GM18909 (cell line): Measurements from ENCODE around the gene NR1D1.

Experiments used
- ATAC-seq: cut with Tn5 transposase; IDR thresholded peaks from one replicate; pipeline ENCODE4 v1.9.1; 2021; ENCODE audit warnings: mild to moderate bottlenecking; ENCODE audit not compliant: unreplicated experiment, poor library complexity

NR1D1 gene

DNA sequence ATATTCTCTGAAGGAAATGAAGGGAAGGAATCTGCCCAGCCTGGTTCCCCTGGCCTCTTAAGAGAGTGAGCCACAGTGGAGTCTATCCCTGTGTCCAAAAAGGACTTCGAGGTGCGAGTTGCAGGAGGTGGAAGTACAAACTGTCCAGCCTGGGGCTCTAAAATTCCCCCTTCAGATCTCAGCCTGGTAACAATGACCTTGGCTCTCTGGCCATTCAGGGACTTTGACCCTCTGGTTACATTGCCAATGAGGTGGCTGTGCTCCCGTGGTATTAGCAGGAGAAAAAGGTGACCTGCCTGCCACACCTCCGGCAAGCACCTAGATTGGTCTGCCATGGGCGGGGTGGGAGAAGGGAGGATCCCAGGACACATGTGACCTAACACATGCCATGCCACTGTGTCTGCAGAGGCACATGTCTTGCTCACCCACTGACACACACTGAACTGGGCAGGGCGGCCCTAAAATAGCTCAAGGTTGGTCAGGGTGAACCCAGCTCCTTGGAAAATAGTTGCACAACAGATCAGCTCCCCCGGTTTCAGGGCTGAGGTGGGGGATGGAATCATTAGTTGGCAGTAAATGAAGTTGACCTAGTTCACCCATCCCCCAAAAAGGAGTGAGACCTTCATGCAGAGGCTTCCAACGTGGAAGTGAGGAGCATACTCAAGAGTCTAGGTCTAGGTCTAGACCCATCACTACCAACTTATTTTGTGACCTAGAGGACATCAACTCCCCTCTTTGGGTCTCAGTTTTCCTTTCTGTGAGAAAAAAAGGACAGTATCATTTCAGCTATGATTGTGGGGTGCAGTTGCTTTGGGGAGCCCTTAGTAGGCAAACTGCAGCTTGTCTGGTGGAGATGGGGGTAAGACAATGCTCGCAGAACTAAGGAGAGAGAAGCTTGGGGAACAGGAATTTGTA is 2.2 kb downstream of the NR1D1 start:
- ATAC-seq: no peak

DNA sequence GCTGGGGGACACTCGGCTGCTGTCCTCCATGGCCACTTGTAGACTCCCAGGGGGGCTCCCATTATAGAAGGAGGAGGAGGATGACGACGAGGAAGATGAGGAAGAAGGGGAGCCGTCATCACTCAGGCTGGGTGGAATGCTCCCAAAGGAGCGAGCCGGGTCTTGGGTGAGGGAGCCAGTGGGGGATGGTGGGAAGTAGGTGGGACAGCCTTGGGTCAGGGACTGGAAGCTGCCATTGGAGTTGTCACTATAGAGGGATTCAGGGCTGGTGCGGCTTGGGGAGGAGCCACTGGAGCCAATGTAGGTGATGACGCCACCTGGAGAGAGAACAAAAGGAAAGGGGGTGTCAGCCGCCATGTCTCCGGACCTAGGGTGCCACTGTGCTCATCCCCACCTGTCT is 3.3 kb downstream of the NR1D1 start:
- no peak for ATAC-seq

DNA sequence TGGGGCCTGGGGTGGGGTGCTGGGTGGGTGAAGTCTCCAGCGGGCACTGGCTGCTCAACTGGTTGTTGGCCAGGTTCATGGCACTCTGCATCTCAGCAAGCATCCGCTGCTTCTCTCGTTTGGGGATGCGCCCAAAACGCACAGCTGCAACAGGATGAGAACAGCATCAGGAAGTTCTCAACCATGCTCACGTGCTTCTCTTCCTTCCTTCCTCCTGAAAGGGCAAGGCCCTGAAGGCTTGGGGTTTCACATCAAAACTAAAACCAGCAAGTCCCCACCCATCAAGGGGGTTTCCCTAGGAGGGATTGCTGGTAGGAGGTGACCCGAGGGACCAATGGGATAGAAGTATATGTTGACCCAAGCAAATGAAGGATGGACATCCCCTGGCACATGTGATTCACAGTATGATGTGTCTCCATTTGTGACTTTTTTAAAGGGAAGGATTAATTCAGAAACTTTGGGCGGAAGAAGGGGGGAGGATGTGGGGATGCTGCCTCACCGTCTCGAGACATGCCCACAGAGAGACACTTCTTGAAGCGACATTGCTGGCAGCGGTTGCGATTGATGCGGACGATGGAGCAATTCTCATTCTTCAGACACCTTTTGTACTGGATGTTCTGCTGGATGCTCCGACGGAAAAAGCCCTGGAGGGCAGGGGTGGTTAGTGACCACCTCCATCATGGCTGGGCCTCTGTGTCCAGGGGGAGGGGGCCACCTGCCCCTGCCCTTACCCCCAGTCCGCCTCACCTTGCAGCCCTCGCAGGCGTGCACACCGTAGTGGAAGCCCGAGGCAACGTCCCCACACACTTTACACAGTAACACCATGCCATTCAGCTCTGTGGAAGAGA is 4.2 kb downstream of the NR1D1 start:
- ATAC-seq: peak; percentile 50

DNA sequence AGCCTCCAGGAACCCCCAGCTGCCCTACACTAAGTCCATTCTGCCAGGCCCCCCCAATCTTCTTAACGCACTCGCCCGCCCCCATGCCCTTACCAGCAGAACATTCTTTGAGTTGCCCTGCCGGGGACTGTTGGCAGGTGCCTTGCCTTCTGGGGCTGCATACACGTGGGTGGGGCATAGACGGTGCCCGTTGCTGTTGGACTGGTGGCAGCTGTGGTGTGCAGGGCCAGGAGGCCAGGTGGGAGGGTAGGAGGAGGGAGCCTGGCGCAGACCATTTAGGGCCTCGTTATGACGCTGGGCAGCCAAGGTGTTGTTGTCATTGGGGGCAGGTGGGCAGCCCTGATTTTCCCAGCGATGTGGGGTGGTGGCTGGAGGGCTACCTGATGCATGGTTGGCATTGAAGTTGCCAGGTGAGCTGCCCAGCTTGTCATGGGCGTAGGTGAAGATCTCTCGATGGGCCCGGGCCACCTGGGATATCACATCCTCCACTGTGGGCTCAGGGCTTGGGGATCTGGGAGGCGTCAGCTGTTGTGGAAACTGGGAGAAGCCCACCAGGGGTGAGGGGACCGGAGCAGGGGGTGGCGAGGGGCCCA is 4.9 kb downstream of the NR1D1 start:
- ATAC-seq: no peak

DNA sequence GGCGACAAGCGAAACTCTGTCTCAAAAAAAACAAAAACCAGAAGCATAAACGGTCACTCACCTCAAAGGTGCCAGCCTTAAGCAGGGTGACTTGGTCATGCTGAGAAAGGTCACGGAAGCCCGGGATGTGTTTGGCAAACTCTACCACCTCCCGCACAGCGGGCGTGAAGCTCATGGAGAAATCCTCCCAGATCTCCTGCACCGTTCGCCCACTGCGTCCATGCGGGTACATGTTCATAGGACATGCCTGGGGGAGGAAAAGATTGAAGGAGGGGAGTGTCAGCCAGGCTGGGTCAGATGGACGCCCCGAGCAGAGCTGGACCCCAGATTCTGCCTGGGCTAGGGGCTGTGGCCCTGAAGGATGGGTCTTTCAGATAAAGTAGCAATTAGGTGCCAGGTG is 5.5 kb downstream of the NR1D1 start:
- no peak for ATAC-seq

DNA sequence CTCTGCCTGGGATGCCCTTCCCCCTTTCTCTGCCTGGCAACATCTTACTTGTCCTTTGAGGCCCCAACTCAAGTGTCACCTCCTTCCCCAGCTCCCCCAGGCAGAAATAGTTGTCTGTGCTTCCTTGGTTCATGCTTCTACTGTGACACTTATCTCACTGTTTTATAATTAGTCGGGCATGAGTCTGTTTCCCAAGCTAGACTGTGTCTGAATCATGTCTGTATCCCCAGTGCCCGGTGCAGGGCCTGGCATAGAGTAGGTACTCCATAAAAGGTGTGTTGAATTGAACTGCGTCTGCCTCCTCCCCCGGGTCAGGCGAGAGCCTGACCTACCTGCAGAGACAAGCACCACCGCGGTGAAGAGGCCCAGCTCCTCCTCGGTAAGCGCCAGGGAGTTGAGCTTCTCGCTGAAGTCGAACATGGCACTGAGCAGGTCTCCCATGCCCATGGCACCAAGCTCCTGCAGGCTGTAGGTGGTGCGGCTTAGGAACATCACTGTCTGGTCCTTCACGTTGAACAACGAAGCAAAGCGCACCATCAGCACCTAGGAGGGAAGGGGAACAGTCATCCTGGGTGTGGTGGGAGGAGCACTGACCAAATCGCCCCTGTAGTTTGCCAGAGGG is 6.7 kb downstream of the NR1D1 start:
- ATAC-seq: no peak

DNA sequence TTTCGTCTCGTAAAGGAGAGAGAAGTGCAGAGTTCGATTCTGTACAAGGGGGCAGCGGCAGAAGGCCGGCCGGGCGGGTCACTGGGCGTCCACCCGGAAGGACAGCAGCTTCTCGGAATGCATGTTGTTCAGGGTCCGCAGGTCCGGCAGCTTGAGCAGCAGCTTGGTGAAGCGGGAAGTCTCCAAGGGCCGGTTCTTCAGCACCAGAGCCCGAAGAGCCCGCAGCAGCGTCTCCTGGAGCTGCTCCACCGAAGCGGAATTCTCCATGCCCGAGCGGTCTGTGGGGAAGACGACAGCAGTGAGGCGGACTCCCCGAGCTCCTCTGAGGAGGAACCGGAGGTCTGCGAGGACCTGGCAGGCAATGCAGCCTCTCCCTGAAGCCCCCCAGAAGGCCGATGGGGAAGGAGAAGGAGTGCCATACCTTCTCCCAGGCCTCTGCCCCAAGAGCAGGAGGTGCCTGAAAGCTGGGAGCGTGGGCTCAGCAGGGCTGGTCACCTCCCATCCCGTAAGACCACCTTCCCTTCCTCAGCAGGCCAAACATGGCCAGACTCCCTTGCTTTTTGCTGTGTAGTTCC is 7.3 kb downstream of the NR1D1 start:
- no peak for ATAC-seq

DNA sequence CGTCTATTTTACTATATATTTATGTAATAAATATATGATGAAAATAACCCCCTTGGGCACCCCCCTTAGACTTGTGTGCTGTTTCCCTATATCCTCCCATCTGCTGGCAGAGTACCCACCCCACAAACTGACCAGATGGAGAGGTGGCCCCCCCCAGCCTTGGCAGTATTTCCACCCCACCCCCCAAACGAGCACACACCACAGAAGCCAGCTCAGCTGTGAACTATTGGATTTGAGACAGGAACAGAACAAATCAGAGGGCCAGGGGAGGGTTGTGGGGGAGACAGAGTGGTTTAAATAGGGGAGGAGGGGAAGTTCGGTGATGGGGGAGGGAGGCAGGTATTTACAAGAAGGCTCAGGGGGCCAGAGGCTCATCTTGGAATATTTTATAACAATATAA is 7.8 kb downstream of the NR1D1 start:
- no peak for ATAC-seq

DNA sequence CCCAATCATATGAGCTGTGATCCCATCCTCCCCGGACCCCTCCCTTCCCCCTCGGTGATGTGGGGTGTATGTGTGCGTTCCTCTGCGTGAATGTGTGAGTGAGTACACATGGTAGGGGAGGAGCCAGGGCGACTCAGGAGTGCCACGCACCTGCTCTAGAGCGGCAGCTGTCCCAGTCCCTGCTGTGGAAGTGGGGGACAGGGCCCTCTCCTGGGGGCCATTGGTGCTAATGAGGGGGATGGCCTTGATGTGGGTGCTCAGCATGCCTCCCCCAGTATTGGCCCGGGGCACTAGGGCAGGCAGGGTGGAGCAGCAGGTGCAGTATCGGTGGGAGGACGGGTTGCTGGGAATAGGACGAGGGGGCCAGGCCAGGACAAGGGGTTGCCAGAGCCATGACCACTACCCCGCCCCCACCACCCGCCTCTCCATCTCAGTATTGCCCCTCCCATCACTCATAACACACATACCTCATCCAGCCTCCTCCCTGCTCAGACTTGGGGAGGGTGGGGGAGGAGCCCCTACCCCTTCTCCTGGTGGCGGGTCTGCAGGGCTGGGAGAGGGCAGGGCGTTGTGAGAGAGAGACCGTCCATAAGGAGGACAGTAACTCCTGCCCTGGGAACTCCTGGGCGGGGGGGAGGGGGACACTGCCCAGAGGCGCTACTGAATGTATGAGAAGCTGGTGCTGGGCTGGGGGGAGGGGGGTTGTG is 8.5 kb downstream of the NR1D1 start:
- ATAC-seq: no peak

DNA sequence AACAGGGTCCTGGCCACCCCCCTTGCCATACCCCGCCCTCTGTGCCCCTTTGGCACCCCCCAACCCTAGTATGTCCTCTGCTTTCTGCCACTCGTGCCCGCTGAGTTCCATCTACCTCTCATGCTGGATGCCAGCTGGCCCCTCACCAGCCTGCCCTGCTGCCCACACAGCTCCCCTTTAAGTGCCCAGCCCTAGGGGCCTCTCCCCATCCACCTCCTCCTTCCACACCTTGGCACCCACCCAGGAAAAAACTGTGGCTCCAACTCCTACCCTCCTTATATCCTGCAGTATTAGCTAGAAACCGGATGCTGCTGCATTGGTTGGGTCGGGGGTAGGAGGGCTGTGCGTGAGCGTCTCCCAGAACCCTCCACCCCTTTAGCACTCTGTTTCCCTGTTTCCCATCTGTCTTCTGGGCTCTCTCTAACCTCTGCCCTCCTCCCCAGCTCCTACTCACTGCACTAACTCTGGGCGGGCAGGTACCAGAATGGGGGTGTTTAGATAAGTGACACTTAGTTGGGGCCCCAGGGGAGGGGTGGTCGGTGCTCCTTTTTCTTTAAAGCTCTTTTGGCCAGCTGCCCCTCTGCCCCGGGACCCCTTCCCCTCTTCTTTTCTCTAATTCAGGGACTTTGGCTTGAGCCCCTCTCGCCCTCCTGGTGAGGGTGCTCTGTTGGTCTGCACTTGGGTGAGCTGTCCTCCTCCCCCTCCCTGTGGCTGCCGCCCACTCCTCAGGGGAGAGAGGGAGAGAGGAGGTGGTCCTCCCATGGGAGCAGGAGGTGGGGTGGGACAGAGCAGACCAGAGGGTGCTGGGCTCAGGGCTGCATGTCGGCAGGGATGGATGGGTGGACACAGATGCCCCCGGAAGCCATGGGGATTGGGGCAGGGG is 9.9 kb downstream of the NR1D1 start:
- ATAC-seq: no peak

DNA sequence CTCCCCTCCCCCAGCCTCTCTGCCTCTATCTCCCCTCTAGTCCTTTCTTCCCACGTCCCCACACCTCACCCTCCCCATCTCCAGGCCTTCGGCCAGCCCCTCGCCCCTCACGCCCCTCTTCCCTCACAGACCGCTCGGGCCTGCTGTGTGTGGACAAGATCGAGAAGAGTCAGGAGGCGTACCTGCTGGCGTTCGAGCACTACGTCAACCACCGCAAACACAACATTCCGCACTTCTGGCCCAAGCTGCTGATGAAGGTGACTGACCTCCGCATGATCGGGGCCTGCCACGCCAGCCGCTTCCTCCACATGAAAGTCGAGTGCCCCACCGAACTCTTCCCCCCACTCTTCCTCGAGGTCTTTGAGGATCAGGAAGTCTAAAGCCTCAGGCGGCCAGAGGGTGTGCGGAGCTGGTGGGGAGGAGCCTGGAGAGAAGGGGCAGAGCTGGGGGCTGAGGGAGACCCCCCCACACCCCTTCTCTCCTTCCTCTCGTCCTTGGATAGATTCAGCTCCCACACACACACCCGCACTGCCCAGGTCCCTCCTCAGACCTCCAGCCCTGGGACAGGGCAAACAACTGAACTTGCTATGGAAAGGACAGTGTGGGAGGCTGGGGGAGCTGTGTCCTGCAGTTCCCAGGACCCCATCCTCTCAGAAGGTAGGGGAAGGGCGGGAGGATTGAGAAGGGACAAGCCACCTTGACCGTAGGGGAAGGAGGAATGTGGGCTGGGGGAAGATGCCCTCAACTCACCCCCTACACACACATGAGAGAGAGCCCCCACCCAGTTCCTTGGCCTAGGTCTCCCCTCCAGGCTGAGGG is 11.1 kb downstream of the NR1D1 start:
- ATAC-seq: no peak

DNA sequence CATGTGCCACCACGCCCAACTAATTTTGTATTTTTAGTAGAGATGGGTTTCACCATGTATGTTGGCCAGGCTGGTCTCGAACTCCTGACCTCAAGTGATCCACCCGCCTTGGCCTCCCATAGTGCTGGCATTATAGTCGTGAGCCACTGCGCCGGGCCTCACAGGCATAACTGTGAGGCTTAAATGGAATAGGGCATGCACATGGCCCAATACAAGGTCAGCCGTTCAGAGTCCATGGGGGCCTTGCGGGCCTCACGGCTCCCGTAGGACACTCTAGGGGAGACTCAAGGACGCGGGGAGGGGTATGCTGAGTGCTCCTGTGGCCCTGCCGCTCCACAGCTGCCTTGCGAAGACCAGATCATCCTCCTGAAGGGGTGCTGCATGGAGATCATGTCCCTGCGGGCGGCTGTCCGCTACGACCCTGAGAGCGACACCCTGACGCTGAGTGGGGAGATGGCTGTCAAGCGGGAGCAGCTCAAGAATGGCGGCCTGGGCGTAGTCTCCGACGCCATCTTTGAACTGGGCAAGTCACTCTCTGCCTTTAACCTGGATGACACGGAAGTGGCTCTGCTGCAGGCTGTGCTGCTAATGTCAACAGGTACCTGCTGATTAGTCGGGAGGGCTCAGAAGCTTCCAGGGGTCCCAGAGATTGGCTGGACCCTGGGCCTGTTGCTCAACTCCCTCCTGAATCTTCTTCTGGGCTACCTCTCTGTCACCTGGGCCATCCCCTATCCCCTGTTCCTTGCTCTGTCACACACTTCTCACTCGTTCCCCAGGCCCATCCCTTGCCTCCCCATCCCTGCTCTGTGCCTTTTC is 12.3 kb downstream of the NR1D1 start:
- ATAC-seq: no peak

DNA sequence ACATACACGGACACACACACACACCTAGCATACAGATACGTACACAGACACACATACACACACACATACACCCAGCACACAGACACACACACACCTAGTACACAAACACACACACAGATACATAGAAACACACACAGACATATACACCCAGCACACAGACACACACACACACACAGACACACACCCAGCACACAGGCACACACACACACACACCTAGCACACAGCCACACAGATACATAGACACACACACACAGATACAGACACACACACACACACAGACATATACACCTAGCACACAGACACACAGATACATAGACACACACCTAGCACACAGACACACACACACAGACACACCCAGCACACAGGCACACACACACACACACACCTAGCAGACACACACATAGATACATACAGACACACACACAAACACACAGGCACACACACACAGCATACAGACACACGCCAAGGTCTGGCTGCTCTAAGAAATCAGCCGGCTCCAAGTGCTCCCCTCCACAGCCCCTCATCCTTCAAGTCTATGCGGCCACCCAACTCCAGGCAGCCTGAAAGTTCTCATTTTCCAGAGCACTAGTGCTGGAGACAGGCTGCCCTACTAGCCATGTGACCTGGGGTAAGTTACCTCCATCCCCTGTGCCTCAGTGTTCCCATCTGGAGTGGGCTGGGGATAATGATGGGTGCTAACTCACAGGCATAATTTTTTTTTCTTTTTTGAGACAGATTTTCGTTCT is 13.2 kb downstream of the NR1D1 start:
- ATAC-seq: no peak

DNA sequence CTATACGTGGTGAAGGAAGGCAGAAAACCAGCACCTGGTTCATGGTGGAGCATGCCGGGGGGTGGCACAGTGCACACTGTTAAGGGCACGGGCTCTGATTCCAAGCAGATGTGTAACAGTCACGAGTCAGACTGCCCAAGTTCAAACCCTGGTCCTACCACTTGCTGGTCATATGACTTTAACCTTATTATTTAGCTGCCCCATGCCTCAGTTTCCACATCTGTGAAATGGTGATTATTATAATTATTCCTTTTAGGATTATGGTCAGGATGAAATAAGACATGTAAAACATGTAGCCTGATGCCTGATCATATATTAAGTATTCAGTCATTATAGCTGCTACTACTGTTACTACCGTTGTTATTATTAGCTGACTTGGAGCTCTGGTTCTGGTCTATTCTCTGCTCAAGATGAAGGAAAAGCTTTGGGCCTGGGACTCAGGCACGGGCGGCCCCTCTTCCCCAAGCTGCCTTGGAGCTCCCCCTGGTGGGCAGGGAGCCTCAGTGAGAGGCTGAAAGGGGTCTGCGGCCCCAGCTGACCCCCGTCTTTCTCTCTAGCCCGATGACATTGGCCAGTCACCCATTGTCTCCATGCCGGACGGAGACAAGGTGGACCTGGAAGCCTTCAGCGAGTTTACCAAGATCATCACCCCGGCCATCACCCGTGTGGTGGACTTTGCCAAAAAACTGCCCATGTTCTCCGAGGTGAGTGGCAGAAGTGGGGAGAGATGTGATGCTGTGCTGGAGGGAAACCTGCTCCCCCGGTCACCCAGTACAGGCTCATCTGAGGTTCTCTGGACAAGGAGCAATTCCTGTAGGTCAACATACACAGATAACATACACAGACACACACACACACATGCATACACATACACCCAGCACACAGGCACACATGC is 14.0 kb downstream of the NR1D1 start:
- no peak for ATAC-seq

DNA sequence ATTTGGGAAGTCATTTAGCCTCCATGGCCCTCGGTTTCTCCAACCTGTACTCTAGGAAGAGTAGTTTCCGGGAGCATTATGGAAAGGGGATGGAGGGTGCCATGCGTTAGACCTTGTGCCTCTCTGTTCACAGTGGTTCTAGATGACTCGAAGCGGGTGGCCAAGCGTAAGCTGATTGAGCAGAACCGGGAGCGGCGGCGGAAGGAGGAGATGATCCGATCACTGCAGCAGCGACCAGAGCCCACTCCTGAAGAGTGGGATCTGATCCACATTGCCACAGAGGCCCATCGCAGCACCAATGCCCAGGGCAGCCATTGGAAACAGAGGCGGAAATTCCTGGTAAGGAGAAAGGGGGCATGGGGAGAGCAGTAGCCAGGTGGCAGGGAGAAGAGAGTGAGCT is 15.9 kb downstream of the NR1D1 start:
- ATAC-seq: no peak
